SU-DHL-6 (cell line): ENCODE results near the gene SCN1A.

Experiments used
- H2AFZ ChIP-seq: fragments of 200-600 bp; sonication (generic); 2 replicates; pipeline ENCODE4 v1.6.1; 2014; ENCODE audit warnings: low read depth, mild to moderate bottlenecking, moderate library complexity, mixed read lengths, antibody characterized with exemption, low read length; ENCODE audit not compliant: severe bottlenecking
- H3F3A ChIP-seq: fragments of 200-600 bp; shearing (Covaris generic); 2 replicates; pipeline ENCODE4 v1.6.0; 2016; ENCODE audit warnings: antibody characterized with exemption, mild to moderate bottlenecking; ENCODE audit not compliant: insufficient read depth
- H3K27ac ChIP-seq: fragments of 200-600 bp; sonication (generic); 2 replicates; pipeline ENCODE4 v1.5.1; 2016; ENCODE audit warnings: low read depth, mild to moderate bottlenecking, low read length, moderate library complexity, mixed read lengths
- H3K27me3 ChIP-seq: fragments of 200-600 bp; sonication (generic), shearing (Covaris generic); 2 replicates; pipeline ENCODE4 v1.6.0; 2014; ENCODE audit warnings: mild to moderate bottlenecking, low read length
- H3K36me3 ChIP-seq: fragments of 200-600 bp; sonication (generic); 2 replicates; pipeline ENCODE4 v1.6.1; 2014; ENCODE audit warnings: mild to moderate bottlenecking, low read length, mixed read lengths
- H3K4me2 ChIP-seq: fragments of 300-600, 200-600 bp; shearing (Covaris generic), sonication (generic); 2 replicates; pipeline ENCODE4 v1.6.0; 2014; ENCODE audit warnings: low read length, low read depth, mild to moderate bottlenecking; ENCODE audit not compliant: poor library complexity, severe bottlenecking
- H3K4me3 ChIP-seq: fragments of 200-600 bp; sonication (generic); 2 replicates; pipeline ENCODE4 v1.5.1; 2014; ENCODE audit warnings: antibody characterized with exemption, low read length, mild to moderate bottlenecking, mixed read lengths; ENCODE audit not compliant: insufficient read depth, poor library complexity, severe bottlenecking
- H3K79me2 ChIP-seq: fragments of 200-600 bp; sonication (generic); 2 replicates; pipeline ENCODE4 v1.6.1; 2014; ENCODE audit warnings: mild to moderate bottlenecking, low read length, moderate library complexity; ENCODE audit not compliant: insufficient read depth
- H3K9ac ChIP-seq: fragments of 200-600 bp; sonication (generic); 2 replicates; pipeline ENCODE4 v1.7.0; 2014; ENCODE audit warnings: mild to moderate bottlenecking, low read length
- H3K9me2 ChIP-seq: fragments of 200-600 bp; sonication (generic); replicated peaks from 2 replicates; pipeline ENCODE4 v1.6.1; 2014; ENCODE audit warnings: low read length; ENCODE audit not compliant: insufficient read depth
- H3K9me3 ChIP-seq: fragments of 200-600 bp; sonication (generic); 2 replicates; pipeline ENCODE4 v1.6.1; 2014; ENCODE audit warnings: low read length, mixed read lengths; ENCODE audit not compliant: insufficient read depth
- H4K20me1 ChIP-seq: fragments of 200-600 bp; sonication (generic); 2 replicates; pipeline ENCODE4 v1.6.1; 2014; ENCODE audit warnings: low read depth, mild to moderate bottlenecking, antibody characterized with exemption, low read length, moderate library complexity, mixed read lengths
- EZH2phosphoT487 ChIP-seq: fragments of 200-600 bp; sonication (generic), shearing (Covaris generic); conservative IDR thresholded peaks from 2 replicates; pipeline ENCODE4 v1.6.1; 2018; ENCODE audit warnings: mild to moderate bottlenecking, antibody characterized with exemption, low read length, moderate library complexity, mixed read lengths
- TF ChIP-seq, protein P1 (sequence below): fragments of 200-600 bp; sonication (generic); IDR thresholded peaks from one replicate; pipeline ENCODE4 v1.5.1; 2017; ENCODE audit warnings: antibody characterized with exemption, mild to moderate bottlenecking, low read length, moderate library complexity; ENCODE audit not compliant: insufficient read depth, poor library complexity, severe bottlenecking

SCN1A gene

DNA sequence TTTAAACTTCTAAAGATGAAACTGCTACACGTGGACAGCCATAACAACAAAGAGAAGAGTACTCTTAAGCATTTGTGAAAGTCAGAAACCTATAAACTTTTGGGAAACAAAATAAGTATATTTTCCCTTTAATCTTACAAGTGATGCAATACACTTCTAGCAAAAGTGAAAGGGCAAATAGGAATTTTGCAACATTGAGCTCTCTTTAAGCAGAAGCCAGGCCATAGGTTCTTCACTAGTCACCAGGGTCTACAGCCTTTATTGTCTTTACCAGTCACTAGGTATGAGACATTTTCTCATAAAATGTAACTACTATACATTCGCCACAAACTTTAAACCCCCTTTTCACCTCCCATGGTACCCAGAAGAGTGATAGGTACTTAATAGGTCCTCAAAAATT, 37.5 kb downstream of the SCN1A start:
- TF ChIP-seq, protein P1, sequence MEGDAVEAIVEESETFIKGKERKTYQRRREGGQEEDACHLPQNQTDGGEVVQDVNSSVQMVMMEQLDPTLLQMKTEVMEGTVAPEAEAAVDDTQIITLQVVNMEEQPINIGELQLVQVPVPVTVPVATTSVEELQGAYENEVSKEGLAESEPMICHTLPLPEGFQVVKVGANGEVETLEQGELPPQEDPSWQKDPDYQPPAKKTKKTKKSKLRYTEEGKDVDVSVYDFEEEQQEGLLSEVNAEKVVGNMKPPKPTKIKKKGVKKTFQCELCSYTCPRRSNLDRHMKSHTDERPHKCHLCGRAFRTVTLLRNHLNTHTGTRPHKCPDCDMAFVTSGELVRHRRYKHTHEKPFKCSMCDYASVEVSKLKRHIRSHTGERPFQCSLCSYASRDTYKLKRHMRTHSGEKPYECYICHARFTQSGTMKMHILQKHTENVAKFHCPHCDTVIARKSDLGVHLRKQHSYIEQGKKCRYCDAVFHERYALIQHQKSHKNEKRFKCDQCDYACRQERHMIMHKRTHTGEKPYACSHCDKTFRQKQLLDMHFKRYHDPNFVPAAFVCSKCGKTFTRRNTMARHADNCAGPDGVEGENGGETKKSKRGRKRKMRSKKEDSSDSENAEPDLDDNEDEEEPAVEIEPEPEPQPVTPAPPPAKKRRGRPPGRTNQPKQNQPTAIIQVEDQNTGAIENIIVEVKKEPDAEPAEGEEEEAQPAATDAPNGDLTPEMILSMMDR = no peak
- no peak for TF ChIP-seq EZH2phosphoT487
- H3K27me3 ChIP-seq = no peaks in the 10 kb centered on the region

DNA sequence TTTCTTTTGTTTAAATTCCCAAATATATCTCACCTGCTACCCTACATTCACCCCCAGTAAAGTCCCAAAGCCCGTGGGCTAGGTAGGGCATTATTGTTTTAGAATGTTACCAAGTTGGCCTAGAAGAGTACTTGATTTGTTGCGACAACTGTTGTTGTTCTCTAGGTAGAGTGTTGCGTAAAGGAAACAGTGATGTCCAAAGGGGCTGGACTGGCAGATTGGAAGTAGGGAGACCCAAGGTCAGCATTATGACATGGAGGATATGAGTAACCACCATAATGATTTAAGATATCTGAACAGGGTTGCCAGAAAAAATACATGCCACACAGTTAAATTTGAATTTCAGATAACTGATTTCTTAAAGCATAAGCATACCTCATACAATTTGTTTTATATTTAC, 39.2 kb downstream of the SCN1A start:
- Histone ChIP-seq H4K20me1 (no peaks in the 10 kb centered on the region), H3K27ac (no peak overlapping the region), H3K36me3 (no peaks in the 10 kb centered on the region), H3K9me3 (no peaks in the 10 kb centered on the region), H2AFZ (no peak overlapping the region), H3K4me2 (no peak overlapping the region), H3K27me3 (no peaks in the 10 kb centered on the region), H3F3A (no peaks in the 10 kb centered on the region), H3K4me3 (no peak overlapping the region), H3K9ac (no peak overlapping the region), H3K79me2 (no peaks in the 10 kb centered on the region), H3K9me2 (no peaks in the 10 kb centered on the region)
- TF ChIP-seq, protein P1 = no peak
- no peak for TF ChIP-seq EZH2phosphoT487

More for the DNA sequence above, 37.5 kb downstream of the SCN1A start:
- no peak overlapping the region for H3K9ac ChIP-seq
- H3K4me2 ChIP-seq = no peak overlapping the region
- H3F3A ChIP-seq = no peaks in the 10 kb centered on the region
- H3K79me2 ChIP-seq = no peaks in the 10 kb centered on the region
- H3K27ac ChIP-seq = no peak overlapping the region
- no peaks in the 10 kb centered on the region for H3K9me3 ChIP-seq
- no peak overlapping the region for H3K4me3 ChIP-seq
- H3K36me3 ChIP-seq = no peaks in the 10 kb centered on the region
- no peaks in the 10 kb centered on the region for H3K9me2 ChIP-seq
- no peak overlapping the region for H2AFZ ChIP-seq
- no peaks in the 10 kb centered on the region for H4K20me1 ChIP-seq

DNA sequence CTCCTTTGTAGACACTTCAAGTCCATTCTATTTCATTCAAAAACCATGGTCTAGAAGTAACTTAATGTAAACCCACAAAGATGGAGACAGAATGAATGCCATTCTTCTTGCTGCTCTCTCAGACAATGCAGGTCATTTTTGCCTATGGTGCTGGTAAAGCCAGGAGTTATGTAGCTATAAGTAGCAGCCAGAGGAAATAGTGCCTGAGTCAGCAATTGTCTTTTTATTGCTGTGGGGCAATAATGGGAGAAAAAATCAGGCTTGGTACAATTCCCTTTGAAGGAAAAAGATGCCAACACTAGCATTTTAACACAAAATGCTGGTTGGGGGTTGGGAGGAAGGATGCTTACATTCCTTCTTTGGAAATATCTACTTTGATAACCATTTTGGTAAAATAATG, 43.5 kb downstream of the SCN1A start:
- Histone ChIP-seq H3K4me3 (no peak overlapping the region), H3K9me3 (no peaks in the 10 kb centered on the region), H3K79me2 (no peaks in the 10 kb centered on the region), H3K4me2 (no peak overlapping the region), H3K9ac (no peak overlapping the region), H3K27ac (no peak overlapping the region), H2AFZ (no peak overlapping the region), H3F3A (no peaks in the 10 kb centered on the region), H3K27me3 (no peaks in the 10 kb centered on the region), H4K20me1 (no peaks in the 10 kb centered on the region), H3K9me2 (no peaks in the 10 kb centered on the region), H3K36me3 (no peaks in the 10 kb centered on the region)
- TF ChIP-seq, protein P1 = no peak
- no peak for TF ChIP-seq EZH2phosphoT487
